ENCODE data around the gene TESK2.

GRCh38 chr1:45379524-45379923 is 111.4 kb downstream of the TESK2 start:
- TF ChIP-seq, protein P1, sequence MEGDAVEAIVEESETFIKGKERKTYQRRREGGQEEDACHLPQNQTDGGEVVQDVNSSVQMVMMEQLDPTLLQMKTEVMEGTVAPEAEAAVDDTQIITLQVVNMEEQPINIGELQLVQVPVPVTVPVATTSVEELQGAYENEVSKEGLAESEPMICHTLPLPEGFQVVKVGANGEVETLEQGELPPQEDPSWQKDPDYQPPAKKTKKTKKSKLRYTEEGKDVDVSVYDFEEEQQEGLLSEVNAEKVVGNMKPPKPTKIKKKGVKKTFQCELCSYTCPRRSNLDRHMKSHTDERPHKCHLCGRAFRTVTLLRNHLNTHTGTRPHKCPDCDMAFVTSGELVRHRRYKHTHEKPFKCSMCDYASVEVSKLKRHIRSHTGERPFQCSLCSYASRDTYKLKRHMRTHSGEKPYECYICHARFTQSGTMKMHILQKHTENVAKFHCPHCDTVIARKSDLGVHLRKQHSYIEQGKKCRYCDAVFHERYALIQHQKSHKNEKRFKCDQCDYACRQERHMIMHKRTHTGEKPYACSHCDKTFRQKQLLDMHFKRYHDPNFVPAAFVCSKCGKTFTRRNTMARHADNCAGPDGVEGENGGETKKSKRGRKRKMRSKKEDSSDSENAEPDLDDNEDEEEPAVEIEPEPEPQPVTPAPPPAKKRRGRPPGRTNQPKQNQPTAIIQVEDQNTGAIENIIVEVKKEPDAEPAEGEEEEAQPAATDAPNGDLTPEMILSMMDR (IDR thresholded peaks at IDR 0.05), result no peak
- TF ChIP-seq EP300 (IDR thresholded peaks at IDR 0.05), result no peak

All from sigmoid colon (tissue), 4 donors.